T47D (cell line): Measurements from ENCODE around the gene KRTAP10-9.
"Not testable (repeated sequence)": the region's sequence is repeated elsewhere in the genome, so short reads cannot be mapped to it uniquely, and the experiment has no call there.

Source experiments
- DNase-seq, 2 experiments: peaks; one replicate each; pipeline versions ENCODE4 v3.0.0 to v3.0.0-alpha.2; 2011 to 2012; ENCODE audit warnings: low read depth in 1 of 2, low spot score in 1 of 2
- JUND ChIP-seq: IDR thresholded peaks from 2 replicates; pipeline ENCODE4 v1.6.1; 2012; ENCODE audit warnings: low read depth
- in situ Hi-C: cut with HindIII; loops from 2 replicates; pipeline ENCODE4 v1.10.0; 2016; ENCODE audit warnings: low sequenced_read_pairs, low pct_unique_long_range_greater_than_20kb

KRTAP10-9 gene

DNA sequence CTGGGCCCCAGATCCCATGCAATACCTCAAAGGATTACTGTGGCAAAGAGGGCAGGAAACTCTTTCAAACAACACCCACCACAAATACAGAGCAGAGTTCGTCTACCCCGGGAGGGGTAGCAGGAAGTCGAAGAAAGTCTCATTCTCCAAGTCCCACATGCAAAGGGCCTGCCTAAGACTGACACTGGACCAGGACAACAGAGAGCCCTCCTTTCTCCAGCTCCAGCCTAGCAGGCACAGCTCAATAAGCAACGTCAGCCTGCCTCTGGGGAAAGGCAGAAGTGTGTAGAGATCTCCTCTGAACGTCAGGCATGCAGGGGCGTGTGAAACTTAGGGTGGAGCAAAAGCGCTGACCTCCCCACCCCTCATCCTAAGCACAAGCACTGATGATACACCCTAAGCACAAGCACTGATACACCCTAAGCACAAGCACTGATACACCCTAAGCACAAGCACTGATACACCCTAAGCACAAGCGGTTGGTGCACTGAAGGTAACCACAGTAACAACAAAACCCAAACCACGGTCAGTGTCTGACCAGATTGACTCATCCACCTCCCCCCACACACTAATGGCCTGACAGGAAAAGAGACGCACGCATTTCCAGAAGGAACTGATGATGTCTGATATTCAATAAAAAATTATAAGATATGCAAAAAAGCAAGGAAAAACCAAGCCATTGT is 32.2 kb downstream of the KRTAP10-9 start:
- TF ChIP-seq JUND, result no peak
- DNase-seq, result no peak
- in situ Hi-C loops, result no loop called here

DNA sequence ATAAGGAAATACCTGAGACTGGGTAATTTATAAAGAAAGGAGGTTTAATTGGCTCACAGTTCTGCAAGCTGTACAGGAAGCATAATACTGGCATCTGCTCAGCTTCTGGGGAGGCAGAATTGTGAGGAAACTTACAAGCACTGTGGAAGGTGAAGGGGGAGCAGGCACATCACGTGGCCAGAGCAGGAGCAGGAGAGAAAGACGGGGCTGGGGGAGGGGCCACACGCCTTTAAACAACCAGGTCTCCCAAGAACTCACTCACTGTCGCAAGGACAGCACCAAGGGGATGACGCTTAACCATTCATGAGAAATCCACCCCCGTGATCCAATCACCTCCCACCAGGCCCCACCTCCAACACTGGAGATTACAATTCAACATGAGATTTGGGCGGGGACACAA is 34.7 kb downstream of the KRTAP10-9 start:
- DNase-seq, in situ Hi-C loops: not testable (repeated sequence)

DNA sequence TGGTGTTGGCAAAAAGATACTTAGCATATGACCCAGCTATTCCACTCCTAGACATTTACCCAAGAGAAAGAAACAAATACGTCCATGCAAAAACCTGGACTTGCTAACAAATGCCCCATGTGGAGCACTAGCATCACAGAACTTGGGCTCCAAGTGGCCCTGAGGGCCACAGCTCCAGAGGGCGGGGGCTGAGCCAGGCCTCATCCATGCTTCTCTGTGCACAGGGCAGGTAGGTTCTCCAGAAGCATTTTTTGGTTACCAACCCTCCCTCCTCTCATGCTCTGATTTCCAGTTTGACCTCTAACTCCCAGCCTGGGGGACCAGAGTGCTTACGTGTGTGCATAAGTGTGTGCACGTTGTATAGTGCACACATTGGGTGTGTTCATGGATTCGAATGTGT is 37.8 kb downstream of the KRTAP10-9 start:
- TF ChIP-seq JUND, result no peak
- no peak for DNase-seq
- in situ Hi-C loops, result no loop called here

DNA sequence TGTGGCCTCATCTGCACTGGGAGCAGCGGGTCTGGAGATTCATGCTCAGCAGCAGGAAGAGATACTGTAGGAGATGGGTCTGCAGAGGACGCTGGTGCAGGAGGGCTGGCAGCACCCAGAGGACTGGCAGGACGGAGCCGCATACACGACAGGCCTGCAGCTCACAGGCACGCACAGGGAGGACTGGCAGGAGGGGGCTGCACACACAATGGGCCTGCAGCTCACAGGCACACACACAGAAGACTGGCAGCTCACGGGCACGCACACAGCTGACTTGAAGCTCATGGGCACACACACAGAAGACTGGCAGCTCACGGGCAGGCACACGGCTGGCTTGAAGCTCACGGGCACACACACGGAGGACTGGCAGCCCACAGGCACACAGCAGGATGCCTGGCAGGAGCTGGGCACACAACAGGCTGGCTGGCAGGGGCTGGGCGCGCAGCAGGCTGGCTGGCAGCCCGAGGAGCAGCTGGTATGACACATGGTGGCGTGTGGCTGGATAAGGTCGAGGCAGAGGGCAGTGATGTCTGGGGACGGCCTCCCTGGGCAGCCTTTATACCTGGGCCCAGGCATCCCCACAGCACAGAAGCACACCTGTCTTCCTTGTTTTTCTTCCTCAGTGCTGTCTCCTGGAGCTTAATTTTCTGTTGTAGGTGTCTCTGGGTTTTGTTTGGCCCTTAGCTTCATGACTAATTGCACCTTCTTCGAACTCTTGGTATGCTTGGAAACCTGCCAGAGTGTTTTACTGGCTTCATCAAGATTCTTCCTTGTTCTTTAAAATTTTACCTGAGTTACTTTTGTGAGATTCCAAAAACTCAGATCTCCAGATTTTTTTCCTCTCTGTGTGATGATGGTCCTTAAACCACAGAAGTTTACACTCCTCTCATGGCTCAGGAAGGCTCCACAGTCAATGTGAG is 39.8 kb downstream of the KRTAP10-9 start, which contains the start of gene KRTAP12-2:
Gene KRTAP12-2, minus strand, starts transcription at position 527 of the 920 bp plus-strand sequence. Its CDS starts 41 bp downstream, at position 486.
- no peak for DNase-seq
- in situ Hi-C loops, result no loop called here
- TF ChIP-seq JUND, result no peak

DNA sequence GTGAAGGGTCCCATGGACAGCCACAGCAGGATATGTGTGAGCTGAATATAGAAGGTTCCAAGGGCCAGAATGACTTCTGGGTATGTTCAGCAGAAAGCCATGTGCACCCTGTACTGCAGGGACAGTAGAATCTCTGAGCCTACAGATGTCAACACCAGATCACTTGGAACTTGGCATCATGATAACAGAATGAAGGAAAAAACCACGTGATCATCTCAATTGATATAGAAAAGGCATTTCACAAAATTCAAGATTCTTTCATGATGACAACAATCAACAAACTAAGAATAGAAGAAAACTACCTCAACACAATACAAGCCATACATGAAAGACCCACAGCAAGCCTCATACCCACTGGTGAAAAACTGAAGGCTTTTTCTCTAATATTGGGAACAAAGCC is 40.7 kb downstream of the KRTAP10-9 start:
- DNase-seq, result no peak
- in situ Hi-C loops, result no loop called here
- no peak for TF ChIP-seq JUND

DNA sequence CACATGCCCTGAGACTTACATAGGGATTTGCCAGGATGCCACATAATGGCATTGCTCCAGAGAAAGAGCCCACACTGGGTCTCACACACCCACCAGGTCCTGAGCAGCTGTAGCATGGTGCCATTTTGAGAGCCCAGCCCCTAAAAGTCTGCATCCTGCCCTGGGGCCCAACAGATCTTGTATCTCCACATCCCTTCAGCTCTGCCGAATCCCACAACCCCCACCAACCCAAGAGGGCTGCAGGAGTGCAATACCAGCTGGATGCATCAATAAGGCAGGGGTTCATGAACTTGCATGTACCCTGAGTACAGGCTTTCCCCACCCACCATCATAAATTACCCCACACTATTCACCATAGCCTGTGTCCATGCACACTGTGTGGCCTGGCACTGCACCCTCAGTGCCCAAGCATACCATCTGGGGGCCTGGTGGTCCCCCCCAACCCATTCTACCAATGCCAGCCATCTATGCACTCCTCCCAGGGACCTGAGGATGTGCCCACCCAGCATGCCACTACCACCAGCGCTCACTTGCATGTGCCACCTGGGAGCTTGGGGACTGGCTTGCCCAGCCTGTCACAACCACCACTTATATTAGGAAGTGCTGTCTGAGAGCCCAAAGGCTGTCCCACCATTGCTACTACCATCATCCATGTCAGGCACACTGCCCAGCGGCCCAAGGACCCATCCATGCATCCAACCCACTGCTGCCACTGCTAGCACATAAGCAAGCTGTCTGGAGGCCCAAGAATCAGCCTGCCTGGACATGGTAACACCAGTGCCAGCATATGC is 43.9 kb downstream of the KRTAP10-9 start:
- TF ChIP-seq JUND, result no peak
- in situ Hi-C loops, result no loop called here
- no peak for DNase-seq

DNA sequence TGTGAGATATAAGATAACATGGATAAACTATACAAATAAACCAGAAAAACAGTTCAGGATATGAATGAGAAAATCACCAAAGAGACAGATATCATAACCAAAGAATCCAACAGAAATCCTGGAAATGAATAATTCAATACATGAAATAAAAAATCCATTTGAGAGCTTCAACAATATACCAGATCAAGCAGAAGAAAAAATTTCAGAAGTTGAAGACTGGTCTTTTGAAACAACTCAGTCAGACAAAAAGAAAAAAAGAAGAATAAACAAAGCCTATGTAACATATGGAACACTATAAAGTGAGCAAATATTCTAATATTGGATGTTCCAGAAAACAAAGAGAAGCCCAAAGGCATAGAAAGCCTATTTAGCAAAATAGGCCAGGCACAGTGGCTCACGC is 45.0 kb downstream of the KRTAP10-9 start:
- in situ Hi-C loops, result no loop called here
- TF ChIP-seq JUND, result no peak
- DNase-seq, result no peak

DNA sequence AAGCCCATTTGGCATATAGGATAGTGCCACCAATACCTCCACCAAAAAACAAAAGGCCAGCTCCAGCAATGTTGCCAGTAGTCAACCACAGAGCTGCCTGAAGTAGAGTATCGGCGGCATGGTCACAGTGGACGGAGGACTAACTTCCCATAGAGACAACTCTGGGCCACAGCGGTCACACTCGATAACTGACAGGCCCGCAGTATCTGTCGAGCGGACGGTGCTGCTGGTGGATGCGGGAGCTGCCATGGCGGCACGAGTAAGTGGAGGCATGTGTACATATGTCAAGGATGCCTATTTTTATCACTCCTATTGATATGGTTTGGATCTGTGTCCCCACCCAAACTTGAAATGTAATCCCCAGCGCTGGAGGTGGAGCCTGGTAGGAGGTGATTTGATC is 51.0 kb downstream of the KRTAP10-9 start:
- no peak for TF ChIP-seq JUND
- in situ Hi-C loops, result no loop called here
- DNase-seq, result no peak
